ENCODE data around the gene ZNF417. TPM values are rescaled to one million over a fixed set of nuclear protein-coding genes. Genes with fewer than 3 reads are reported as not detected.
A peak's percentile ranks its signal among the peaks of the same experiment; 100 is the strongest.

ZNF417 gene
- total and polyA plus RNA-seq, 2 of the 8 experiments (the other 6 are each of a cell fraction or from before 2014, with no cell fraction given), result 5.4 to 19.2 TPM

DNA sequence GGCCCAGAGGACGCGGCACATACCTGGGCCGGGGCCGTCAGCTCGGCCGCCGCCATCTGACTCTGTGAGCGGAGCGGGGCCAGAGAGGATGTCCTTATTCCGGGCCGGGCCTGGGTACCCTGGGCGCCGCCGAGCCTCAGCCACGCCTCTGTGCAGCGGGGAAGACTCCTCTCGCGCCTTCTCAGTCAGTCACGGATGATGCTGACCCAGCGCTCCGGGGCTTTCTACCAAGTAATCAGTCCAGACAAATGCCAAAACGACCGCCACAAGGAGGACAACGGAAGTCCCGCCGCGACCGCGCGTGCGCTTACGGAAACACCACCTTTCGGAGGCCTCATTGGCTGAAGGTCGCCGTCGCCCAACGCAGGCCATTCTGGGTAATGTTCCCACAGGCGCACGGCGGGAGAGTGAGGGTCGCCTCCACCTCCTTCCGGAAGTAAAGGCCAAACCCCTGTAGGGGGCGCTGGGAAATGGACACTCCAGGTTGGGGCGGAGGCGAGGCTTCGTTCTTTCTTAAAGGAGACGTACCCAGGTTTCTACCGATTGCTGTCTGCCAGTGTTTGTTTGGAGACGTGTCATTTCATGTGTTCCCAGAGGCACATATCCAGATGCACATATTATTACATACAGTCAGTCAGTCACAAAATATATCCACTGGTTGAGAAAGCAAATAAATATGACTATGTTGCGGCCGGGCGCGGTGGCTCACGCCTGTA is 31.2 kb upstream of the ZNF417 start, which contains the start of gene ZNF256:
ZNF256 (minus strand) TSS at position 288 of the 716 bp plus-strand sequence; CDS start at position 56, 232 bp downstream.
- Histone ChIP-seq H2BK20ac (ENCODE audit: low read length) (no peak within 1 kb of the TSS), H3K27ac (ENCODE audit: low read depth, low read length) (peak within 1 kb of the TSS; percentile 67; the same call in 1 of the 2 replicates), H3K18ac (ENCODE audit: extremely low read depth, low read length) (peak within 1 kb of the TSS; percentile 4; the same call in 1 of the 2 replicates), H3K79me2 (ENCODE audit: control insufficient read depth in 1 of 2, insufficient read depth in 2 of 2, low read length in 2 of 2) (peaks cover 29 to 49% of the 10 kb centered on the region in 2 experiments), H2BK5ac (ENCODE audit: low read depth, low read length) (peak within 1 kb of the TSS; percentile 87), H2BK120ac (replicated peaks; ENCODE audit: low read depth, low read length) (no peak within 1 kb of the TSS), H3K4me1 (replicated peaks in 1 of 4; ENCODE audit: control insufficient read depth in 3 of 4, insufficient read depth in 4 of 4, low read length in 3 of 4) (peaks cover 0 to 9% (median 2%) of the 10 kb centered on the region in 4 experiments; a peak in 5 of 7 replicates), H3K4ac (replicated peaks; ENCODE audit: insufficient read length, low read depth, low read length) (peak within 1 kb of the TSS; percentile 32), H4K8ac (ENCODE audit: extremely low read depth, insufficient read depth, low read length) (peak within 1 kb of the TSS; percentile 96; the same call in 1 of the 2 replicates), H3K4me2 (ENCODE audit: insufficient read depth in 1 of 2, low read depth in 2 of 2, low read length in 2 of 2) (peak within 1 kb of the TSS; percentile 98 to 99), H4K20me1 (replicated peaks in 1 of 2; ENCODE audit: control insufficient read depth in 1 of 2, insufficient read depth in 2 of 2, low read length in 2 of 2) (peaks cover 0 to 10% of the 10 kb centered on the region in 2 experiments), H2BK15ac (ENCODE audit: low read length) (no peak within 1 kb of the TSS), H3K14ac (ENCODE audit: insufficient read length) (no peak within 1 kb of the TSS), H3K4me3 (ENCODE audit: extremely low read depth in 1 of 4, insufficient read depth in 2 of 4, low read depth in 3 of 4, low read length in 4 of 4) (peak within 1 kb of the TSS; percentile 71 to 98 (median 88)), H3K9me3 (ENCODE audit: insufficient read depth in 2 of 2, low read depth in 1 of 2, low read length in 1 of 2) (peaks cover 25 to 29% of the 10 kb centered on the region in 2 experiments), H3K36me3 (ENCODE audit: control insufficient read depth in 2 of 4, insufficient read depth in 4 of 4, low read length in 3 of 4) (peaks cover 3 to 16% (median 10%) of the 10 kb centered on the region in 4 experiments; a peak in 6 of 8 replicates), H2AK5ac (ENCODE audit: low read depth, low read length) (0 out of 2 replicates have a peak within 1 kb of the TSS, but pooled peaks have one; percentile 19), H3K56ac (replicated peaks; ENCODE audit: insufficient read length, low read depth, low read length) (peak within 1 kb of the TSS; percentile 54), H3K9ac (replicated peaks in 1 of 4; ENCODE audit: extremely low read depth in 1 of 4, low read depth in 3 of 4, low read length in 3 of 4) (peak within 1 kb of the TSS; percentile 83 to 92 (median 86)), H3K23me2 (ENCODE audit: low read depth, low read length) (peaks cover 5% of the 10 kb centered on the region; the same call in 1 of the 2 replicates), H3K27me3 (replicated peaks in 1 of 4; ENCODE audit: control insufficient read depth in 3 of 4, extremely low read depth in 1 of 4, insufficient read depth in 3 of 4, low read length in 3 of 4) (no peaks in the 10 kb centered on the region), H4K91ac (replicated peaks; ENCODE audit: insufficient read length, low read length) (peak within 1 kb of the TSS; percentile 26), H3K79me1 (ENCODE audit: low read depth, low read length) (peaks cover 30% of the 10 kb centered on the region), H2BK12ac (ENCODE audit: low read depth, low read length) (no peak within 1 kb of the TSS), H3K23ac (ENCODE audit: insufficient read length) (no peak within 1 kb of the TSS), H4K5ac (ENCODE audit: insufficient read length, low read depth, low read length) (no peak within 1 kb of the TSS), H2AFZ (ENCODE audit: low read length) (0 out of 2 replicates have a peak within 1 kb of the TSS, but pooled peaks have one; percentile 19)
- FAIRE-seq, result peak; percentile 94
- WGBS, 2 experiments (ENCODE audit: extremely low coverage in 1 of 2, insufficient coverage in 1 of 2, insufficient read length in 1 of 2, insufficient replicate concordance in 2 of 2, low coverage in 1 of 2, low lambda C conversion rate in 2 of 2, missing lambda C conversion rate in 1 of 2), result 13% methylated on average over 42 of the region's 54 CpGs; no CpG with 5 or more reads in 1 of the 2 experiments
- CTCF ChIA-PET (ENCODE audit: partially characterized antibody), result interaction anchor here (1.6 kb wide), 1 partner anchor 16 kb away, joined by 3 read pairs; no protein-coding TSS in a partner anchor
- POLR2A ChIA-PET (ENCODE audit: partially characterized antibody), result interaction anchor here (0.9 to 2.3 kb wide), 5 partner anchors 12 to 196 kb away, joined by 3 to 6 read pairs (median 4); partner anchors contain the start of genes ZNF417 and ZNF418
- DNase-seq (ENCODE audit: low read depth in 1 of 2, low spot score in 2 of 2), result peak; percentile 91 to 97
- TF ChIP-seq PHF8 (conservative IDR thresholded peaks at IDR 0.05; ENCODE audit: low read depth, low read length) (peak; percentile 80), FOSL1 (IDR thresholded peaks at IDR 0.05; ENCODE audit: insufficient read depth, low read depth, low read length) (no peak), HDAC2 (IDR thresholded peaks at IDR 0.05; ENCODE audit: borderline replicate concordance in 1 of 2, low read depth in 2 of 2, low read length in 2 of 2) (peak in 1 of 2 experiments; percentile 15; a peak in 1 of 4 replicates), BRCA1 (IDR thresholded peaks at IDR 0.05; ENCODE audit: low read depth, low read length) (no peak), POLR2A (IDR thresholded peaks at IDR 0.05; ENCODE audit: control extremely low read depth in 1 of 2, low read depth in 2 of 2, low read length in 2 of 2) (peak in 1 of 2 experiments; percentile 89; a peak in 2 of 3 replicates), SUZ12 (IDR thresholded peaks at IDR 0.05; ENCODE audit: low read length) (no peak), SP4 (IDR thresholded peaks at IDR 0.05; ENCODE audit: low read length) (no peak), TEAD4 (IDR thresholded peaks at IDR 0.05; ENCODE audit: low read depth, low read length) (no peak), TCF12 (IDR thresholded peaks at IDR 0.05; ENCODE audit: low read depth, low read length) (no peak), SP2 (IDR thresholded peaks at IDR 0.05; ENCODE audit: low read length) (no peak), ZNF274 (IDR thresholded peaks at IDR 0.05; ENCODE audit: borderline replicate concordance, extremely low read depth, low read length) (no peak)
- TF ChIP-seq, protein P1, sequence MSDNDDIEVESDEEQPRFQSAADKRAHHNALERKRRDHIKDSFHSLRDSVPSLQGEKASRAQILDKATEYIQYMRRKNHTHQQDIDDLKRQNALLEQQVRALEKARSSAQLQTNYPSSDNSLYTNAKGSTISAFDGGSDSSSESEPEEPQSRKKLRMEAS (IDR thresholded peaks at IDR 0.05), result peak; percentile 88
